ENCODE data around the gene MRTFA. TPM values are rescaled to one million over a fixed set of nuclear protein-coding genes. Genes with fewer than 3 reads are reported as not detected.

The MRTFA gene
- total RNA-seq, 1 donor from 2014 or later, result 26.7 TPM

DNA sequence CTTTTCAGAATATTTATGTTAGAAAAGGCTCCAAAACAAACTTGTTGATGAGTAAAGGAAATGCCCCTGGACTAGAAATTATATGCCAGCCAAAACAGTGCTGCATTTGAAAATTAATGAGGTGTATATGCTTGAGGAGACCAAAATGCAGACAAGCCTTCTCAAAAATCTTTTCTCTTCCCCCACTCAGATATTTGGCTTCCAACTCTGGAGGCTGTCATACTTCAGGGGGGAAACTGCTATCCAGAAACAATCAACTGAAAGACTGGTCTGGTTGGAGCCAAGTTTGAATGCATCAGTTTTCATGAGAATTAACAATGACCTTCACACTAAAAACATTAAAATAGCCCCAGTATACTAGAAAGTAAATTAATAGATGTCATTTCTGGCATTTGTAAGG is 167.9 kb downstream of the MRTFA start:
- DNase-seq (ENCODE audit: missing footprints) (no peak), ATAC-seq (no peak)
- intact Hi-C loops (cut with DNase I), result no loop called here

DNA sequence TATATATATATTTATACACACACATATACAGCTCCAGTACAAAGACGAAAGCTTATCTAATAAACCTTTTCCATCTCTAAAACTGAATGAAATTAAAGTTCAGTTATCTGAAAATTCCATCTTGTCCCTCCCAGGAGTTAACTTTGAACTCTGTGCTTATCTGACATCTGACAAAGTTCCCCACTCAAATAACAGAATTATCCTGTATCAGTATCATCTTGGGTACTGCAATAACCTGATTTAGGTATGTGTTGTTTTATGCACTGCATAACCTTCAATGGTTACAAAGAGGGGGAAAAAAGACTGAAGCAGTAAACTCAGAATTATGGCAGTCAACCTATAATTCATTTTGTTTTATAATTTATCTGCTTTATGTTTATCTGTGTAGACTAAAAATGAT is 169.5 kb downstream of the MRTFA start:
- intact Hi-C loops (cut with DNase I), result no loop called here
- no peak for DNase-seq (ENCODE audit: missing footprints)
- ATAC-seq, result no peak

DNA sequence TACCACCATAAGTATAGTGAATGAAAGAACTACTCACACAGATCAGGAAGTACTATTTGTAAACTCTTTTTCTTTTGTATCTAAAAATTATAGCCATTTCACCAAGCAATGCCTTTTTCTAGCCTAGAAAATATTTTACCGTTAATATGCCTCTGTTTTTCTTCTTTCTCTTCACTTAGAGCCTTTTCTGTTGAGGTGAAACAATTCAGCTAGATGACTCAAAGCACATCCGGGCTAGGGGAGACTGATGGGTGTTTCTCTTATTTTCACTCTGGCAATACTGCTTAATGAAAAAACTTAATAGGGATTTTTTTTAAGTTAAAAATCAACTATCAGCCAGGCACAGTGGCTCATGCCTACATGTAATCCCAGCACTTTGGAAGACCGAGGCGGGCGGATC is 172.8 kb downstream of the MRTFA start:
- intact Hi-C loops (cut with DNase I), result no loop called here
- no peak for DNase-seq (ENCODE audit: missing footprints)
- no peak for ATAC-seq

DNA sequence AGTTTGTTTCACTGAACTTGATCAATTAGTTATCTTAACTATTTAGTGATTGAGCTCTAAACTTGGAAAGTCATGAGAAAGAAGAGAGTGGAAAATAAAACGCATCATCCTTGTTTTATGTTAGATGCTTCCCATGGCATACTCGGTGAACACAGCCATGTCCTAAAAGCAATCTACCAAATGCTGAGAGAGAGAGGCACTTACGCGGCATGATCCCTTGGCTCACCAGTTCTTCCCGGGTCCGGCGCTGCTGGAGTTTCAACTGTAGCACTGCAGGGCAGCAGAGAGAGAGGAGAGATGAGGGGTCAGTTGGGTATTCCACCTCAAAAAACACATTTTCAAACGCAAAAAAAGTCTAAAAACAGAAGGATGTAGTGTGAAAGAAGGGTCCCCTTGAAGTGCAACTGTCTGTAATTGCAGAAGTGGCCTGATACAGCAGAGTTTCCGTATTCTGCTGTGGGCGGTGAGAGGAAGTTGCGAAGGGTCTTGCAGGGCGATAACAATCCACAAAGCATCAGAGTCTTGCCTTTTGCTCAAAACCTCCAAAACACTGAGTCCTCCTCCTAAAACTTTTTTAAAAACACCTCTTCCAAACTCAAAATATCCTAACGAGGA is 173.4 kb downstream of the MRTFA start:
- DNase-seq (ENCODE audit: missing footprints) (no peak), ATAC-seq (peak; percentile 50)
- intact Hi-C loops (cut with DNase I), result no loop called here

DNA sequence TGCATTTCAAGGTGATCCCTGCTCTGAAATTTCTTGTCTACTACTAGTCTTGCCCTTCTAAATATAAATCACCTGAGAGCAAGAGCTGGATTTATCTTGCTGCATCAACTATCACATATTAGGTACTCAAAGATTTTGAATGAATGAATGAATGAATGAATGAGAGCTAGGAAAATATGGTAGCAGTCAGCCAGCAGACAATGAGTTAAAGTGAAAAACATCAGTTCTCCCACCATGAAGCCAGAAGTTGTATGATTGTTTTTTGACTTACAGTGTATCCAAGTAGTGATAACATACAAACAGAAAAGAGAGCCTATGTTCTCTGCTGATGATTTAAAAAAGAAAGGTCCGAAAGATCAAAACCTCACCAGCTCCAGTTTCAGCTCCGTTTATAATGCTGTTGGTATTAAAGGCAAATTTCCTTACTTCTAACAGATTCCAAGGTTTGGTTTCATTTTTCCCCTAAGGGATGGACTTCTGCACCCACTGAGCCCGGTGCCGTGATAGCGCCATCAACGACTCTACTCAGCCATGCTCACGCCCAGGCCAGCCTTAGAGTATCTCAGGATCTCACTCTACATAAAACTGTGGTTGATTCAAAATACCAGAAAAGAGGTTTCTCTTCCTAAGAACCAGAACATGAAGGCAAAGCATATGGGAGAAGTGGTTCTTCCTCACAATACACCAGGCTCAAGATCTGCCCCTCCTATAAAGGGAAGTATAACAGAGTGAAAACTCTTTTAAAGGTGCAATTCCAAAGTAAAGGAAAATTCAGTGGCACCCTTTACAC is 174.1 kb downstream of the MRTFA start:
- DNase-seq (ENCODE audit: missing footprints) (no peak), ATAC-seq (no peak)
- intact Hi-C loops (cut with DNase I), result no loop called here

DNA sequence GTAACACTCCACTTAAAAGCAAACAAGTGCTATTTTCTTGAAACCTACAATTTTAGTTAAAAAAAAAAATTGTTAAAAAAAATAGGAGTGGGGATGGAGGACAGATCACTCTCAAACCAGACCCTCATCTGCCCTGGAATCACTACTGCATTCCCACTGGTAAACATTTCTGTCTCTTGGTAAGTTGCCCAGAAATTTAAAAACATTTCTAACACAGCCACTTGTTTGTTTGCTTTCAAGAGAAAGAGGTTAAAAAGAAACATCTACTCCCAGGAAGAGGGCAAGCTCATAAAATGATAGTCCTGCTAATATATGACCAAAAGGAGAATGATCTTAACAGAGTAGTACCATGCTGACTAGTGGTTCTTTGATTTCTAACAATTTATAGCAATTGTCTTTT is 182.8 kb downstream of the MRTFA start:
- intact Hi-C loops (cut with DNase I), result loop anchor here (2.0 kb wide), 1 partner anchor 35 kb away; no protein-coding TSS in a partner anchor
- no peak for DNase-seq (ENCODE audit: missing footprints)
- ATAC-seq, result no peak

DNA sequence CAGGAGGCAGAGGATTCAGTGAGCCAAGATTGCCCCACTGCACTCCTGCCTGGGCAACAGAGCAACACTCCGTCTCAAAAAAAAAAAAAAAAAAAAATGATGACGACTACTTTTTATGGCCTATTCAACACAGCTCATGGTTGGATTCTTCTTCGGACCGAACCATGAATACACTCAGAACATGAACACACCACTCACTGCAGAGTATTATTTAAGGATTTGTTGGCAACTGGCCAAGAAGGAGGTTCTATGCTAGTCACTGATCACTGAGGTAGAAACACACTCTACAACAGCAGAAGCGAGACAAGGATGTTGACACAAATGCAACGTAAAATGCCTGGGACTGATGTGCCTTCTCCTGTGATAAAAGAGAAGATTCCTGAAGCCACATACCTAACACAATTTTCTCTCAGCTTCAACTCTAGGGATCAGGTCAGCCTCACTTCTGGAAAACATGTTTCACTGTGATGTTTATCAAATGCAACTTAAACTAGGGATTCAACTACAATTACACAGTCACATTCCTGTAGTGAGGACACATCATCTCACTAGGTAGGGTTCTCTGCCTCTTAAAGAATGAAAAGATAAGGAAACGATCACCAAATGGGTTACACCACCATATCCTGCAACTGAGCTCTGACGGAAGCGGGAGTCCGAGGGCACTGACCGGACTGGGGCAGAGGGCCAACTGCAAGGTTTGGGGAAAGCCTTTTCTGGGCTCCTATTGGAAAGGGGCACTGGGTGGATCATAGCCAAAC is 183.6 kb downstream of the MRTFA start:
- no peak for DNase-seq (ENCODE audit: missing footprints)
- intact Hi-C loops (cut with DNase I), result loop anchor here (2.0 kb wide), 1 partner anchor 36 kb away; no protein-coding TSS in a partner anchor
- ATAC-seq, result no peak

DNA sequence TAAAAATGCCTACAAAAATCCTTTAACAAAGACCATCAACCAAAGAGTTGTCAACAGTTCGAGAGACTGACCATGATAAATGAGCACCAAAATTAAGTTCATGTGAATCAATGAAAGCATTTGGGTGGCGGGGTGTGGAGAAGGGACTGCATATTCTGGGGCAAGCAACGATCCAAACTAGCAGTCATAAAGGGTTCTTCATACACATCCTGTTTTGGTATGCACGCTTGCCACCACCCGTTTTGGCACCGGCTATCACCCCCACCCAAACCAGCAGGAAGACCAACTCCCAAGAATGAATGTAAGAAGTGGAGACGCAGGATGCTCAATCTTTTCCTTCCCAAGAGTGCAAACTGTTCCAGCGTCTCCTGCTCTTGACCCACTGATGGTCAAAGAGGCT is 185.3 kb downstream of the MRTFA start:
- no peak for ATAC-seq
- DNase-seq (ENCODE audit: missing footprints), result no peak
- intact Hi-C loops (cut with DNase I), result no loop called here

DNA sequence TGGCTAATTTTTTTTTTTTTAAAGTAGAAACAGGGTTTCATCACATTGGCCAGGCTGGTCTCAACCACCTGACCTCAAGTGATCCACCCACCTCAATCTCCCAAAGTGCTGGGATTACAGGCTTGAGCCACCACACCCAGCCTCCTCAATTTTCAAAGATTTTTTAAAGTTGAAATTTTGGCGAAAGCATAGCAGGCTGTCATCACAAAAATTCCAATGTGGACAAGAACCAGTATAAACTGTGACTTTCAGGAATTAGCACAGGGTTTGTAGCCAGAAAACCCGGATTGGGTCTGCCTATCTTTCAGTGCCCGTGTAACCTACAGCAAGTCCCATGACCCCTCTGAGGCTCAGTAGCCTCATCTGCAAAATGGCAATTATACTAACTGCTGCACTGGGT is 185.9 kb downstream of the MRTFA start:
- peak; percentile 40 for ATAC-seq
- intact Hi-C loops (cut with DNase I), result no loop called here
- no peak for DNase-seq (ENCODE audit: missing footprints)

DNA sequence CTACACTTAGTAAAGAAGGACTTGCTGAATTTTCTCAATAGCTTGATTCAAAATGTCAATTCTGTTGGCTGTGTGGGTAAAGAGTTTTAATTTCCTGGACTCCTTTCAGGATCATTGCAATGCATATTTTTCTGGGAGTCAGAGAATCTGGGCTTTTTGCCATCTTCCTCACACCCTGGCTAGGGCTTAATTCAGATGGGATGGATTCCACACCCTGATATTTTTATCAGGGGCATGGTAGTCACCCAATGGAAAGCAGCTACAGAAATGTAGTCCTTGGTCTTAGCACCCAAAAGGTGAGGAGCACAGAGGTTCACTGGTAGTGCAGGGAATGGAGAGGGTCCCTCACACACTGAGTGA is 186.9 kb downstream of the MRTFA start:
- DNase-seq (ENCODE audit: missing footprints) (no peak), ATAC-seq (peak; percentile 35)
- intact Hi-C loops (cut with DNase I), result no loop called here

DNA sequence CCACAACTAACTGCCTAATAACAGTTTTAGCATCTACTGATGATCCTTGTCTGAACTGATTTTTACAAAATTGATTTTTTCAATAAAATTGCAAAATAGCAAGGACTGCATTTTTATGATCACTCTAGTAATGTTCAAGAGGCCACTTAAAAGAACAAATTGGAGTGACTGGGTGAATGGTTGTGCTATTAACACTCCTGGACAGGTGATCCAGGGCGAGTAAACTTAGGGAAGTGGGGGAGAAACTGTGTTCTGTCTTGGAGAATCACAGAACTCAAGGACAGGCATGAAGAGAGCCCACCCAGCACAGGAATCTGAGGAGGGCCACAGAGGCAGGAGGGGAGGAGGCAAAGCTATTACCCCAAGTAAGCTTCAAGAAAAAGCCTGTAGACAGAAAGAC is 190.3 kb downstream of the MRTFA start:
- intact Hi-C loops (cut with DNase I), result no loop called here
- DNase-seq (ENCODE audit: missing footprints) (no peak), ATAC-seq (no peak)

DNA sequence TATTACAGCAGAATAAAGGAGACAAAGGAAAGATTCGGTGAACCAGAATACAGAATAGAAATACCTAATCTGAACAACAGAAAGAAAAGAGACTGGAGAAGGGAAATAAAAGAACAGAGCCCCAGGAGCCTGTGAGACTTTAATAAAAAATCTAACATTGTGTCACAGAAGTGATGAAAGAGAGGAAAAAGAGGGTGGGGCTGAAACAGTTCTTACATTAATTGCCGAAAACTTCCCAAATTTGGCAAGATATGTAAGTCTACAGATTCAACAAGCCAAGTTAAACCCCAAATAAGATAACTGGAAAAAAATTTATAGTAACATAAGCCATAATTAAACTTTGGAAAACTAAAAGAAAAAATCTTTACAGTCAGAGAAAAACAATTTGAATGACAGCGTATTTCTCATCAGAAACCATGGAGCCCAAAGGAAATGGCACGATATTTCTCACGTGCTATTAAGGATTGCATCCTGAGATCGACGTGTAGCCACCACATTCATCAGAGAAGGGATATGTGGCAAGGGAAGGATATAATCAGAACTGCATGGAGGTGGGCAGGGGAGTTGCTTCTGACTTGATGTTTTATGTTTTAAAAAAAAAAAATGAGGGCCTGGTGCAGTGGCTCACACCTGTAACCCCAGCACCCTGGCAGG is 192.2 kb downstream of the MRTFA start:
- intact Hi-C loops (cut with DNase I), result no loop called here
- ATAC-seq, result no peak
- no peak for DNase-seq (ENCODE audit: missing footprints)

DNA sequence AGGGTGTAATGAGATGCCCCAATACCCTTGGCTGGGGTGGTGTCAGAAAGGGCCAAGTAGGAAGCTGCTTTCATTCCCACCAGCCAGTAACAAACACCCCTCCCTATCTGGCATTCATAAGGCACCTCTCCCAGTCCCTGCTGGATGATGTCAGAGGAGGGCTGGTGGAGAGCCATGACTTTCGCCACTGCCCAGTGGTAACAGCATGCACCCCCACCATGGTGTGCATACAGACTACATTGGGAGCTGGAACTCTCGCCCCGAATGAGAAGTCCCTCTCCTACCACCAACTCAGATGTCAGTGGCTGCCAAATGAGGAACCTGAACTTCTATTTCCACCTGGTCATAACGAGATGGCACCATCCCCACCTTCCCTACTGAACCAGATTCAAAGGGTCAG is 192.8 kb downstream of the MRTFA start:
- DNase-seq (ENCODE audit: missing footprints), result no peak
- ATAC-seq, result peak; percentile 91
- intact Hi-C loops (cut with DNase I), result no loop called here

DNA sequence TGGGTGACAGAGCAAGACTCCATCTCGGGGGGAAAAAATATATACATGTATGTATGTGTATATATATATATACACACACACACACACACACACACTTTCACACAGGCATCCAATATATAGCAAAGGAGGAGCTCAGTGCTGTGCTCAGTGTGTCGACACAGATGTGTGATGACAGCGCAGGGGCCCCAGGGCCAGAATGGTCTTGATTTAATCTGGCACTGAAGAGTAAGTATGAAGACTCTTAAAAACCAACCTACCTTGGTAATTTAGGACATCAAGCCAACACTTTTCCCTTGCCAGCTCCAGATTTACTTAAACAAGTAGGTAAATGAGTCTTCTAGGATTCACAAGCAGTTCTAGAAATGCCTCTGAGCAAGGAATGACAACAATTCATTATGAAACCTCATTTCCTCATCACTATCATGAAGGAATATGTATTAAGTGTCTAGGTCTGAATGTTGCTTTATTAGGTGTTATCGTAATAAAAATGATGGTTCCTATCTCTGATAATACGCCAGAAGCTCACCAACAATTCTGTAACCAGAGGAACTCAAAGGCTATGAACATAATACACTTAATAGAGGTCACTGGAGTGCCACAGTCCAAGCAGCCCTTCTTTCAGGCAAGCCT is 194.6 kb downstream of the MRTFA start:
- DNase-seq (ENCODE audit: missing footprints) (no peak), ATAC-seq (no peak)
- intact Hi-C loops (cut with DNase I), result no loop called here

DNA sequence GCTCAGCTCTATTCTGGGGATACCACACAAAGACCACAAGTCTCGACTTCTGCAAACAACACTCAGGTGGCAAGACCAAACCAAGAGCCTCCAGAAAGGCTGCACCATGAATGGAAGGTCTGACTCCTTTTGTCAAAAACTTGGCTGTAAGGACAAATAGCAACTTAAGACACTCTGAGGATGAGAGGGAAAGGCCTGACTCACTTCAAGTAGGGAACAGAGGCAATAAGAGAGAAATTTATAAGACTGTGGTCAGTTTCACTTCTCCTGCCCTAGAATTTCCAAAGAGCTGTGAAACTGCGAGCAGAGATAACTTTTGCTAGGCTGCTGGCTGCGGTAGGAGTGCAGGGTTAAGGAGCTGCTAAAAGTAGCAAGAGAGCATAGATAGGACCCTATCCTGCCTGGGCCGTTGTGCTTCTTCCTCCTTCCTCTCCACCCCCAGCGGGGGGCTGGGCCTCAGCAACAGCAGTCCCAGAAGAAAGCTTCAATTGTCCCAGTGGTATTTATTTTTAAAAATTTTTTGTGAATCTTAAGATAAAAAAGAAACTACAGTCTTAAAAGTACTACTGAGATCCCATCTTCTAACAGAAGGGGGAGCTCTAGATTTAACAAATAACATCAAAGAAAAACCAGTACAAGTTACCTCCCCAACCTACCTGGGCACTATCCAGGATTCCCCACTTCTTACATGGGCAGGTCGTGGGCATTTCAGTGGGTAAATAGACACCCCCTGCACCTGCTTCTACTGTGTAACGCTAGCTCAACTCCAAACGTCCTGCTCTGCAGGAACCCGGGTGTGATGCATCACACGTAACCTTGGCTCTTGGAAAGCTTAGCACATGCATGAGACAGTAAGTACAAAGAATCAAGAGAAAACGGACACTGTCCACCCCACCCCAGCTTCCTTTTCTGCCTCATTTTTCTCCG is 199.8 kb downstream of the MRTFA start:
- intact Hi-C loops (cut with DNase I), result loop anchor here (1.0 to 10.0 kb wide), 3 partner anchors 48 to 210 kb away; no protein-coding TSS in a partner anchor
- ATAC-seq (peak; percentile 73), DNase-seq (ENCODE audit: missing footprints) (no peak)

DNA sequence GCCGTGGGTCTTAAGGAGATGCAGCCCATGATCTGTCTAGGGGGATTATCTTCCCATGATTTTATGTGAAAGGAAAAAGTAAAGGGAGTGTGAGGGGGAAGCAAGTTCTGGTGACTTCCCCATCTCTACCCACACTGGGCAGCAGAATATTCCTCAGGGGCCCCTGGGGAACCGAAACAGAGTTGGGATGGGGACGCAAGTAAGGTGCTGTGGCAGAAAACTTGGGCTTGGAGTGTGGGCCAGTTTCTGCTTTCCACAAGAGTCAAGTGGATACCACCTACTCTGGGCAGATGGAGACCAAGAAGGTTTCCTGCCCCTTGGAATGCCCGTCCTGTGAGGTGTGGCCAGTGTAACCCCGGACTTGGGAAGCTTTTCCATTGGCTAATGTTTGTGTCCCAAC is 201.8 kb downstream of the MRTFA start:
- intact Hi-C loops (cut with DNase I), result loop anchor here (5.0 to 10.0 kb wide), 2 partner anchors 50 to 93 kb away; no protein-coding TSS in a partner anchor
- no peak for DNase-seq (ENCODE audit: missing footprints)

DNA sequence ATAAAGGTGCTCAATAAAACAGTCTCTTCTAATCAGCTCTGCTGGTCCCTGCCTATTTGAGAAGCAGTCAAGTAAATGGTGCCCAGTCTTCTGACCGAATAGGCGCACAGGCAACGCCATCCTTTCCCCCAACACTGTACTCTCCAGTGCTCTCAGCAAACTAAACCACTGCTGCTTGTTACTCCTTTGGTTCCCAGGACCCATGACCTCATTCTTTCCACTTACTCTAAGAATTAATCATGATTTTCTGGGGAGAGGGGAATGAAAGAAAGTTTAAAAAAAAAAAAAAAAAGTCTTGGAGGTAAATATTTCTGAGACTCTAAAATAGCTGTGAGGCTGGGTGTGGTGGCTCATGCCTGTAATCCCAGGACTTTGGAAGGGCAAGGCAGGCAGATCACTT is 202.4 kb downstream of the MRTFA start:
- intact Hi-C loops (cut with DNase I), result loop anchor here (10.0 kb wide), 1 partner anchor 51 kb away; no protein-coding TSS in a partner anchor
- ATAC-seq, result no peak
- DNase-seq (ENCODE audit: missing footprints), result no peak

More for the DNA sequence above, 201.8 kb downstream of the MRTFA start:
- ATAC-seq, result no peak
